Measurements from ENCODE around the gene GSTM5.

GRCh38 chr1:109722908-109723691 is 11.0 kb downstream of the GSTM5 start:
- TF ChIP-seq CTCF (conservative IDR thresholded peaks at IDR 0.05; ENCODE audit: low read depth, low read length) (no peak), SMC3 (IDR thresholded peaks at IDR 0.05; ENCODE audit: low read depth, low read length) (no peak), RFX5 (IDR thresholded peaks at IDR 0.05; ENCODE audit: low read depth, low read length) (no peak), MAZ (IDR thresholded peaks at IDR 0.05; ENCODE audit: borderline replicate concordance, low read depth, low read length) (no peak), POLR2A (IDR thresholded peaks at IDR 0.05; ENCODE audit: low read depth, low read length) (no peak)
